Measurements from ENCODE around the gene SH3RF1. TPM values are rescaled to one million over a fixed set of nuclear protein-coding genes. Genes with fewer than 3 reads are reported as not detected.
A peak's percentile ranks its signal among the peaks of the same experiment; 100 is the strongest.

The SH3RF1 gene
- total RNA-seq, 4 donors from 2014 or later = 10.6 to 17.9 (median 13.3) TPM

DNA sequence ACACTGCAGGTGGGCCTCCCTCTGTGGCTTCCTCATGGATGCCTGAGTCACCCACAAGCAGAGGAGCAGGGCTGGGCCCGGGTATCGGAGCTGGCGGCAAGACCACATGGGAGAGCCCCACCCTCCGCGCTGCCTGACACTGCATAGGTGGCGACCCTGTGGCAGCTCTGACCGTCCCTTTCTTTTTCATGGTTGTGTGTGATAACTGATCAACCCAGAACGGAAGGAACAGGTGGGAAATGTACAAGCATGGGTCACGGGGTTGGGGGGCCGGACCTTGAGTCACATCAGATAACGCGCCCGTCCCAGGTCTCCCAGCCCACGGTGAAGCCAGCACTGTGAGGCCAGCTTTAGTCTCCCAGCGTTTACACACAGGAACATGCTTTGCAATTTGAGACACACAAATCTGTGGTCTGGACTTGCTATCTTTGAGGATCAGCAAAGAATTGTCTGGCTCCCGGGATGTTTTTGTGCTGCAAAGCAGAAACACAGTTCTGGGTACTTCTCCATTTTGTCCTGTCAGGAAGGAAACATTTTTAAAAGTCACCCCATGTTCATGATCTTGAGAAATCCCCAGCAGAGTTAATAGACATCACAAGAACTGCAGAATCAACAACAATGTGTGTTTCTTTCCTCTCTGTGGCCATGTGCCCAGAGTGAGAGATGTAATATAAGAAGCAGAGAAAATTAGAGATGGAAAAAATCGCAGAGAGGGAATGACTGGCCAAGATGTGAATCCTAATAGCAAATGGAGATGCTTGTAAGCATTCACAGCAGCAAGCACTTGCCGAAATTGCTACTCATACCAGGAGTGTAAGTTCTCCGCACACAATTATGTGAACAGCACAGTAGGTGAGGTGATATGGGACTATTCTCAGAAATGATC is 190.6 kb downstream of the SH3RF1 start:
- 13 to 15% methylated on average over 18 to 19 of the region's 19 CpGs for WGBS, 2 donors
- Histone ChIP-seq H3K9me3 (no peaks in the 10 kb centered on the region), H3K4me1 (peaks cover 0 to 27% (median 15%) of the 10 kb centered on the region in 4 donors), H3K27ac (peak overlapping the region; percentile 66 to 94 (median 80)), H3K4me3 (peak overlapping the region in 3 of 4 donors; percentile 4 to 24 (median 20)), H3K27me3 (no peaks in the 10 kb centered on the region), H3K36me3 (no peaks in the 10 kb centered on the region)
- TF ChIP-seq, protein P1, sequence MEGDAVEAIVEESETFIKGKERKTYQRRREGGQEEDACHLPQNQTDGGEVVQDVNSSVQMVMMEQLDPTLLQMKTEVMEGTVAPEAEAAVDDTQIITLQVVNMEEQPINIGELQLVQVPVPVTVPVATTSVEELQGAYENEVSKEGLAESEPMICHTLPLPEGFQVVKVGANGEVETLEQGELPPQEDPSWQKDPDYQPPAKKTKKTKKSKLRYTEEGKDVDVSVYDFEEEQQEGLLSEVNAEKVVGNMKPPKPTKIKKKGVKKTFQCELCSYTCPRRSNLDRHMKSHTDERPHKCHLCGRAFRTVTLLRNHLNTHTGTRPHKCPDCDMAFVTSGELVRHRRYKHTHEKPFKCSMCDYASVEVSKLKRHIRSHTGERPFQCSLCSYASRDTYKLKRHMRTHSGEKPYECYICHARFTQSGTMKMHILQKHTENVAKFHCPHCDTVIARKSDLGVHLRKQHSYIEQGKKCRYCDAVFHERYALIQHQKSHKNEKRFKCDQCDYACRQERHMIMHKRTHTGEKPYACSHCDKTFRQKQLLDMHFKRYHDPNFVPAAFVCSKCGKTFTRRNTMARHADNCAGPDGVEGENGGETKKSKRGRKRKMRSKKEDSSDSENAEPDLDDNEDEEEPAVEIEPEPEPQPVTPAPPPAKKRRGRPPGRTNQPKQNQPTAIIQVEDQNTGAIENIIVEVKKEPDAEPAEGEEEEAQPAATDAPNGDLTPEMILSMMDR (IDR thresholded peaks at IDR 0.05) = no peak
- no peak for TF ChIP-seq POLR2A (IDR thresholded peaks at IDR 0.05)
- peak in 1 of 2 donors; percentile 85 for TF ChIP-seq EP300 (IDR thresholded peaks at IDR 0.05)
- peak; percentile 17 to 69 for DNase-seq (ENCODE audit: low spot score in 2 of 2)

DNA sequence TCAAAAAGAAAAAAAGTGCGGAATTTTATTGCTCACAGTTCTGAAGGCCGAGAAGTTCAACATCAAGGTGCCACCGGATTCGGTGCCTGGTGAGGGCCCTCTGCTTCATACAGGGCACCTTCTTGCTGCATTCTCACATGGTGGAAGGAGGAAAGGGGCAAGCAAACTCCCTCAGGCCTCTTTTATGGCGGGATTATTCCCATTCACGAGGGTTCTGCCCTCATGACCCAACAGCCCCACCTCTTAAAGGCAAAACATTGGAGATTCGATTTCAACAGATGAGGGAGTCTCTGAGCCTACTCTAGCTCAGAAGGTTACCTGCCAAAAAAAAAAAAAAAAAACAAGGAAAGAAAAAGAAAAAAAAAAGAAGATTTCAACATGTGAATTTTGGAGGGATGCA is 196.6 kb downstream of the SH3RF1 start:
- peaks cover 0 to 5% (median 0%) of the 10 kb centered on the region in 4 donors for H3K4me1 ChIP-seq
- no peaks in the 10 kb centered on the region for H3K27me3 ChIP-seq
- TF ChIP-seq, protein P1 (IDR thresholded peaks at IDR 0.05) = no peak
- TF ChIP-seq EP300 (IDR thresholded peaks at IDR 0.05) (no peak), POLR2A (IDR thresholded peaks at IDR 0.05) (no peak)
- no peak overlapping the region for H3K27ac ChIP-seq
- no peaks in the 10 kb centered on the region for H3K9me3 ChIP-seq
- H3K4me3 ChIP-seq = no peak overlapping the region
- no peaks in the 10 kb centered on the region for H3K36me3 ChIP-seq
- DNase-seq (ENCODE audit: low spot score in 2 of 2) = no peak
- WGBS, 2 donors = 81 to 82% methylated on average over 7 of the region's 7 CpGs

DNA sequence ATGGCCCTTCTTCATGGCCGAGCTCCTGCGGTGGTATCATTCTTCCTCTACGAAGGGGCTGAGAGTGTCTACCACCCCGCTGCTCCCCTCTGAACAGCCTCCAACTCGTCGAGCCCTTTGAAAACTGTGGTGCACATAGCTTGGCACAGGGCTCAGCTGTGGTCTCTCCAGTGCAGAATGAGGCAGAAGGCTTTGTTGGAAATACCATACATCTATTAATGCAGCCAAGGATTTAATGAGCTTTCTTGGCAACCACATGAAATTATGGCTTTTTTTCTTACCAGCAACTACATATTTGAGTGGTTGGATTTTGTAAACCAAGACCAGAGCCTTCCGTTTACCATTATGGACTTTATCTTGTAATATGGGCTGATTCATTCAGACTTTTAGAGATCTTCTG is 199.0 kb downstream of the SH3RF1 start:
- Histone ChIP-seq H3K27me3 (no peaks in the 10 kb centered on the region), H3K4me1 (peaks cover 0 to 5% (median 0%) of the 10 kb centered on the region in 4 donors), H3K4me3 (no peak overlapping the region), H3K9me3 (no peaks in the 10 kb centered on the region), H3K36me3 (no peaks in the 10 kb centered on the region), H3K27ac (no peak overlapping the region)
- DNase-seq (ENCODE audit: low spot score in 2 of 2) = no peak
- WGBS, 2 donors = 67 to 71% methylated on average over 6 to 7 of the region's 7 CpGs
- TF ChIP-seq, protein P1 (IDR thresholded peaks at IDR 0.05) = no peak
- TF ChIP-seq POLR2A (IDR thresholded peaks at IDR 0.05) = no peak
- no peak for TF ChIP-seq EP300 (IDR thresholded peaks at IDR 0.05)

DNA sequence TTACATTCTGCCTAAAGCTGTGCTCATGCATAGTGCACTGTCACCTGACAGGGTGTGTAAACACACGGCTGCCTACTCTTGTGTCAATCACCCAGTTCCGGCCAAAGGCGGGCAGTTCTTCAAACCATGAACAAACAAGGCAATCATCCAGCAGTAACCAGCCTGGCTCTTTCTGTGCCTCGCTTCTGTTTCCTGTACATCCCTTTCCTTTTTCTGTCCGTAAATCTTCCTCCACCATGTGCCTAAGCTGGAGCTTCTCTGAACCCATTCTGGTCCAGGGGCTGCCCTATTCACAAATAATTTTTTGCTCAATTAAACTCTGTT is 199.9 kb downstream of the SH3RF1 start:
- H3K4me1 ChIP-seq = peaks cover 0 to 5% (median 0%) of the 10 kb centered on the region in 4 donors
- H3K36me3 ChIP-seq = no peaks in the 10 kb centered on the region
- 80 to 91% methylated on average over 5 of the region's 5 CpGs for WGBS, 2 donors
- no peaks in the 10 kb centered on the region for H3K9me3 ChIP-seq
- H3K27ac ChIP-seq = peak overlapping the region in 1 of 4 donors; percentile 12
- TF ChIP-seq, protein P1 (IDR thresholded peaks at IDR 0.05) = no peak
- TF ChIP-seq POLR2A (IDR thresholded peaks at IDR 0.05) = no peak
- TF ChIP-seq EP300 (IDR thresholded peaks at IDR 0.05) = no peak
- DNase-seq (ENCODE audit: low spot score in 2 of 2) = no peak
- no peaks in the 10 kb centered on the region for H3K27me3 ChIP-seq
- no peak overlapping the region for H3K4me3 ChIP-seq
